ENCODE measurements around the gene ADGRG6. TPM values are rescaled to one million over a fixed set of nuclear protein-coding genes. Genes with fewer than 3 reads are reported as not detected.

Gene ADGRG6
- total RNA-seq, 1 experiment from 2014 or later: 5.3 TPM

- DNase-seq (ENCODE audit: low spot score) (no peak), ATAC-seq (no peak)
- Mint-ChIP-seq H3K4me3 (no peak overlapping the region), H3K36me3 (no peaks in the 10 kb centered on the region), H3K4me1 (peaks cover 20% of the 10 kb centered on the region), H3K9me3 (peaks cover 7% of the 10 kb centered on the region), H3K27ac (no peak overlapping the region), H3K27me3 (ENCODE audit: low read depth) (no peaks in the 10 kb centered on the region)
- CTCF ChIA-PET: interaction anchor here (1.2 kb wide), 1 partner anchor 22 kb away, joined by 3 read pairs; no protein-coding TSS in a partner anchor
- POLR2A ChIA-PET: no interaction called here
- TF ChIP-seq ZNF416 (CRISPR knock-in tag; IDR thresholded peaks at IDR 0.05) (no peak), ATF6 (CRISPR knock-in tag; IDR thresholded peaks at IDR 0.05) (no peak), MXD4 (CRISPR knock-in tag; IDR thresholded peaks at IDR 0.05; ENCODE audit: borderline replicate concordance) (no peak), ELF4 (CRISPR knock-in tag; IDR thresholded peaks at IDR 0.05; ENCODE audit: low read depth) (no peak), E2F4 (CRISPR knock-in tag; IDR thresholded peaks at IDR 0.05; ENCODE audit: borderline replicate concordance, low read depth) (no peak), CBFB (CRISPR knock-in tag; IDR thresholded peaks at IDR 0.05; ENCODE audit: low read depth) (no peak), ZBTB43 (CRISPR knock-in tag; IDR thresholded peaks at IDR 0.05) (no peak), ZNF425 (CRISPR knock-in tag; conservative IDR thresholded peaks at IDR 0.05) (no peak), ZNF121 (CRISPR knock-in tag; IDR thresholded peaks at IDR 0.05) (no peak), RELA (CRISPR knock-in tag; IDR thresholded peaks at IDR 0.05; ENCODE audit: borderline replicate concordance) (no peak), JUN (CRISPR knock-in tag; IDR thresholded peaks at IDR 0.05) (no peak), ZNF219 (CRISPR knock-in tag; IDR thresholded peaks at IDR 0.05; ENCODE audit: borderline replicate concordance) (no peak), ZNF138 (CRISPR knock-in tag; conservative IDR thresholded peaks at IDR 0.05) (no peak), MAX (CRISPR knock-in tag; IDR thresholded peaks at IDR 0.05) (no peak), AFF4 (CRISPR knock-in tag; IDR thresholded peaks at IDR 0.05; ENCODE audit: borderline replicate concordance) (no peak), USF1 (CRISPR knock-in tag; IDR thresholded peaks at IDR 0.05) (no peak), SMAD3 (CRISPR knock-in tag; IDR thresholded peaks at IDR 0.05; ENCODE audit: borderline replicate concordance) (no peak), NFYB (CRISPR knock-in tag; conservative IDR thresholded peaks at IDR 0.05; ENCODE audit: low read depth) (no peak)
These were observed 22.2 kb upstream of the ADGRG6 start for GRCh38 chr6:142279350-142280180.
